Esophagus muscularis mucosa (tissue), 4 donors: ENCODE data around the gene KRTAP10-4.

ENCODE experiments used
- EP300 ChIP-seq: sonication (generic); formaldehyde crosslinking; IDR thresholded peaks from one replicate; pipeline ENCODE4 v1.6.1; 2017; ENCODE audit warnings: antibody characterized with exemption
- POLR2A ChIP-seq: fragments of 450-650 bp; IDR thresholded peaks from one replicate; pipeline ENCODE4 v1.6.1; 2017; ENCODE audit warnings: antibody characterized with exemption, moderate library complexity, mild to moderate bottlenecking, low read depth
- POLR2AphosphoS5 ChIP-seq, 2 donors: sonication (generic); formaldehyde crosslinking; IDR thresholded peaks; one replicate each; pipeline ENCODE4 v1.6.1; 2017; ENCODE audit warnings: antibody characterized with exemption in 2 of 2
- TF ChIP-seq, protein P1 (sequence below), 3 experiments: fragments of 200-600 bp in 2 of 3; fragments of 450-650 bp in 1 of 3; sonication (generic) in 2 of 3; IDR thresholded peaks; one replicate each; pipeline ENCODE4 v1.5.1; 2017 to 2019; ENCODE audit warnings: antibody characterized with exemption in 3 of 3, mild to moderate bottlenecking in 2 of 3, moderate library complexity in 1 of 3

DNA sequence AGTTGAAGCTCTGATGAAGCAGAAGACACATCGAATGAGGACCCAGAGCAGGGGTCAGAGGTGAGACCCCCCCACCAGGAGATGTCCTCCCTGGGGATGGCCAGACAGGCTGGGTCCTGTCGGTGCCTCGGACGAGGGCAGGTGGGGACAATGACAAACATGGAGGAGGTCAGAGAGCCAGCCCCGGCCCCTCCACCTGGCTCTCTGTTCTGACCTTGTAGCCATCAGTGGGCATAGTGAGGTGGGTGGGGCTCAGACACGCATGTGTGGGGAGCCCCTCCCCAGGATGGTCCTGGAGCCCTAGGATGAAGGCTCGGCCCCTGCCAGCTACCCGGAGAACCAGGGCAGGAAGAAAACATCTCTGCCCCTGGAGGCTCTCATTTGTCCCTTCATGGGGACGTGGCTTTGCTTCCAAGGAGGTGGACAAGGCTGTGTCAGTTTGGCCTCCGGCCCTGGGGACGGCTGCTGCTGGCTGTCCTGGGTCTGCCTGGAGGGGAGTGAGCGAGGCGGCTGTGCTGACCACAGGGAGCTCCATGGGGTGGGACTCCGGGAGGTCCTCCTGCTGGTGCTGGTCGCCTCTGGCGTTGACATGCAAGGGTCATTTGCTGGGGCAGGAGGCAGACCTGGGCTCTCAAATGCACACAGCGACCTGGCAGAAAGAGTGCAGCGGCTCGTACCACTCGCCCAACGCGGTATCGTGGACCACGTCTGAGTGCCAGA, 16.2 kb downstream of the KRTAP10-4 start:
- TF ChIP-seq, protein P1, sequence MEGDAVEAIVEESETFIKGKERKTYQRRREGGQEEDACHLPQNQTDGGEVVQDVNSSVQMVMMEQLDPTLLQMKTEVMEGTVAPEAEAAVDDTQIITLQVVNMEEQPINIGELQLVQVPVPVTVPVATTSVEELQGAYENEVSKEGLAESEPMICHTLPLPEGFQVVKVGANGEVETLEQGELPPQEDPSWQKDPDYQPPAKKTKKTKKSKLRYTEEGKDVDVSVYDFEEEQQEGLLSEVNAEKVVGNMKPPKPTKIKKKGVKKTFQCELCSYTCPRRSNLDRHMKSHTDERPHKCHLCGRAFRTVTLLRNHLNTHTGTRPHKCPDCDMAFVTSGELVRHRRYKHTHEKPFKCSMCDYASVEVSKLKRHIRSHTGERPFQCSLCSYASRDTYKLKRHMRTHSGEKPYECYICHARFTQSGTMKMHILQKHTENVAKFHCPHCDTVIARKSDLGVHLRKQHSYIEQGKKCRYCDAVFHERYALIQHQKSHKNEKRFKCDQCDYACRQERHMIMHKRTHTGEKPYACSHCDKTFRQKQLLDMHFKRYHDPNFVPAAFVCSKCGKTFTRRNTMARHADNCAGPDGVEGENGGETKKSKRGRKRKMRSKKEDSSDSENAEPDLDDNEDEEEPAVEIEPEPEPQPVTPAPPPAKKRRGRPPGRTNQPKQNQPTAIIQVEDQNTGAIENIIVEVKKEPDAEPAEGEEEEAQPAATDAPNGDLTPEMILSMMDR (IDR thresholded peaks at IDR 0.05) = no peak
- TF ChIP-seq POLR2A = no peak
- no peak for TF ChIP-seq EP300
- TF ChIP-seq POLR2AphosphoS5 (IDR thresholded peaks at IDR 0.05) = no peak
